NAMALWA (cell line): ENCODE data around the gene SMARCA2.
A peak's percentile ranks its signal among the peaks of the same experiment; 100 is the strongest.

Experiments used
- DNase-seq: peaks from one replicate; pipeline ENCODE4 v3.0.0-alpha.2; 2015; ENCODE audit warnings: low spot score

SMARCA2 gene

DNA sequence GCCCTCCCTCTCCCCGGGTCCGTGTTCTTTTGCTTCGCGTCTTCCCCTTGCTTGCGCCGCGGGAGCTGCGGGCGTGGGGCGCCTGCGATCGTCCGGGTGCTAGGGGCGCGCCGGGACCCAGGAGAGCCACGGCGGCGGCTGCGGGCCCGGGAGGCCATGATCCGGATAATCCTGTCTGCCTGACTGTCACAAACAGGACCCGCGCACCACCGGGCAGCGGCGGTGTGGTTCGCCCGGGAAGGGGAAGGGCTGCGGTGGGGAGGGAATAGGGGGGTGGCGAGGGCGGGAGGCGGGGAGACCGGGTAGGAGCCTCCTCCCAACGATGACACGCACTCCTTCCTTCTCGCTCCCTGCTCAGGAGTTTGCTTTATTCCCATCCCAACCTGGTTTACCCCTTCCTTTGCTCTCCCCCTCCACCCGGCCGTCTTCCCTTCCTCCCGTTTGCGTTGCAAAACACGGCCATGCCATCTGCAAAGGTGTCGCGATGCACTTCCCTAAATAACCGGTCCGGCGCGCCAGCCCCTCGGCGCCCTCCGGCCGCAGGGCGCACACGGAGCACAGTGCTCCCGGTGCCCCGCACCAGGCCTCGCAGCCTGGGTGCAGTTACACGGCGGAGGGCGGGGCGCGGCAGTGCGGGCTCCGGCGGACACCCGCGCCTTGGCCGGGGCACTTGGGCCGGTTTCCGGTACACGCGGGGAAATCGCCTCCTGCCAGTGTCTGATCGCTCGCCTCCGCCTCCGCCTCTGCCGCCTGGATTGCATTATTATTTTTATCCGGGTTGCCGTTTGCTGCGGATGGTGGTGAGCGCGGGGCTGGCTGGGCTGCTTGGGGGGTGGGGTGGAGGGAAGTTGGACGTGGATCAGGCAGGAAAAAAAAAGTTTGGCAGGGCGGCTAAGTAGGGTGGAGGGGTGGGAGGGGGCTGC, 1.5 kb downstream of the SMARCA2 start:
- peak; percentile 75 for DNase-seq

- peak; percentile 81 for DNase-seq
Observed at GRCh38 chr9:2017331-2018161, 2.4 kb downstream of the SMARCA2 start.

DNA sequence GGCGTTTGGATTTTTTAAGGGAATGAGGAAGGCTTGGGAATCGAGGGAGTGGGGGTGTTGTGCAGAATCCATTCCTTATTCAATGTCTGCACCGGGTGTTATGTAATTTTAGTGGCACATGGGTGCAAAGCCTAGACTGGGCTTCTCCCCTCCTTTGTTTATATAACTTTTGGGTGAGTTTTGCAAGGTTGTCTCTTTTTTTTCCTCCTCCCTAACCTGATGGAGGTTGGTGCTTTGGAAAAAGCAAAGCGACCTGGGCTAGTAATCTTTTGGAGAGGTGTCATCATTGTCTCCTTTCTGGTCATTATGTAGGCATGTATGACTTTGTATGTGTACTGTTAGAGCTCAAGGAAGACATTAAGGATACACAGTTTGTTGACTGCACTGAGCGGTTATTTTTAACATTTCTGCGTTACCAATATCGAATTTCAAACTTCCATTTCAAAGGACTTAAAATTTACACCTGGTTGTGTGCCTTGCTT, 3.1 kb downstream of the SMARCA2 start:
- no peak for DNase-seq

DNA sequence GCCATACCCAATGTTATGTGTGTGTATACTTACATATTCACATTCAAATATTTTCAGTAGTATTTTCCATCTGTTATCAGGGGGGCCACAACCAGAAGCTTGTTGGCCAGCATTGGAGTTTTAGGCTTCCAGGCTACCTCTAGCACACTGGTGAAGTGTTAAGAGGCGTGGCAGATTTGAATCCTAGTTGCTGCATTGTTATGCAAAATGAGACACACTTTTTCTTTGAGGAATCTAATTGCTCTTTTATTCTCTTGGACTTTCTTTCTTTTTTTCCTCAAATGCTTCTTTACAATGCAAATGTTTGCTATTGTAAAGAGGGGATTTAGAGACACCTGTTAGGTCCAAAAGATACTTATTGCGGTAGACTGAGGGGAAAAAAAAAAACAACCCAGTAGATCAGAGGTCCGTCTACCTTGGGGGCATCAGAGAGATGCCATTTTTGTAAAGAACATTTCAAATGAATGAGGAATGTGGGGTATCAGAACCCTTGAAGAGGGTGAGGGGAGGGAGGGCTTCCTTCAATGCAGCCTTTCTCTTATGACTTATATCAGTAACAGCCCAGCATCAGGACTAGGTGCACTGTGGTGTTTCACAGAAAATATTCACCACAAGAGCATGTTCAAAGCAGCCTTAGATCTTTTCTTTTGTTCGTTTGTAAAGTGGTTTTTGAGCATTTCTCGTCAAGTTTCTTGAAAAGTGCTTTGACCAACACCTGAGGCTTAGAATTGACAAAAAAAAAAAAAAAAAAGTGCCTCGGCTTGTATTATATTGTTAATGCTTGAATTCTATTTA, 3.8 kb downstream of the SMARCA2 start:
- peak; percentile 8 for DNase-seq

DNA sequence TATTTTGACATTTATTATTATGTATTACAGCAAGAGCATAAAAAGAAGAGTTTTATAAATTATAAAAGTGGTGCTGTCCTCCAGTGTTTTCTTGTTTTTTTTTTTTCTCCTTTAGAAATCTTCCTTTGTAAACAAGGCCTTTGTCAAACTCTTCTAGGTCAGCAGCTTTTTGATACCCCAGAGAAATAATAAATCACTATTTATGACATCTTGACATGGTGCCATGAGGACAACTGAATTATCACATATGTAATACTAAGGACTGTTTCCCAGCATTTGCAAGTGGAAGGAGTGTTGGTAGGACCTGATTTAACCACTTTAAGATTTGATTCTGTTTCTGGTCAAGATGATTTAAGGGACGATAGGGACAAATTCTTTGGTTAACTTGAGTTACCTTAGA, 4.6 kb downstream of the SMARCA2 start:
- no peak for DNase-seq

DNA sequence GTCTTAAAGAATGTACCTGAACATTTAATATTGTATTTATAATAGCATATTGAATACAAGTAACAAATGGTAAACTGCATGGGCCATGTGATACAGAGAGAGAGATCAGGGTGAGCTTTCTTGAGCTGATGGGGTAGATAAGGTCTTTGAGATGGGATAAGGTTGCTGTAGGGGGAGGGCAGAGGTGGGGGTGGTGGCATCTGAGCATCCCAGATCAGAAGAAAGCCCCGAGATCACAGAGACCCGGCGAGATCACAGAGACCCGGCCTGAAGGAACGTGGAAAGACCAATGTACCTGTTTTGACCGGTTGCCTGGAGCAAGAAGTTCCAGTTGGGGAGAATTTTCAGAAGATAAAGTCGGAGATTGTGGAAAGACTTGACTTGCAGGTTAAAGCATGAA, 6.6 kb downstream of the SMARCA2 start:
- no peak for DNase-seq

DNA sequence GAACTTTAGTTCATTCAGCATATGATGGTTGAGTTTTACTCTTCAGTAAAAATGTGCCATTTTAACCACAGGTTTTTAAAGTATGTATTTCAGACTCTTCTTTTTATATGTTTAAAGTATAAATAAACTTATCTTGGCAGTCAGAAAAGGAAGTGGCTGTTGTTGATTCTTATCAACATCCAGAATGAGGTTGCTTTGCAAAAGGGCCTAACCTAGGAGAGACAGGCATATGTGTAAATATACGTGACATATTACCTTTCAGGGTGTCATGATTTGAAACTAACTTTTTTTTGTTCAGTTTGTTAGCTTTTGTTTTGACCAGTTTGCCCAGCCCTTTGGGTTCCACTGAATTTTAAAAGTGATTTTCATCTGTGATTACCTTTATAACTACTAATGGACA, 7.4 kb downstream of the SMARCA2 start:
- no peak for DNase-seq

GRCh38 chr9:2023042-2023441, 7.9 kb downstream of the SMARCA2 start:
- DNase-seq = no peak

GRCh38 chr9:2023532-2023931, 8.4 kb downstream of the SMARCA2 start:
- no peak for DNase-seq

DNA sequence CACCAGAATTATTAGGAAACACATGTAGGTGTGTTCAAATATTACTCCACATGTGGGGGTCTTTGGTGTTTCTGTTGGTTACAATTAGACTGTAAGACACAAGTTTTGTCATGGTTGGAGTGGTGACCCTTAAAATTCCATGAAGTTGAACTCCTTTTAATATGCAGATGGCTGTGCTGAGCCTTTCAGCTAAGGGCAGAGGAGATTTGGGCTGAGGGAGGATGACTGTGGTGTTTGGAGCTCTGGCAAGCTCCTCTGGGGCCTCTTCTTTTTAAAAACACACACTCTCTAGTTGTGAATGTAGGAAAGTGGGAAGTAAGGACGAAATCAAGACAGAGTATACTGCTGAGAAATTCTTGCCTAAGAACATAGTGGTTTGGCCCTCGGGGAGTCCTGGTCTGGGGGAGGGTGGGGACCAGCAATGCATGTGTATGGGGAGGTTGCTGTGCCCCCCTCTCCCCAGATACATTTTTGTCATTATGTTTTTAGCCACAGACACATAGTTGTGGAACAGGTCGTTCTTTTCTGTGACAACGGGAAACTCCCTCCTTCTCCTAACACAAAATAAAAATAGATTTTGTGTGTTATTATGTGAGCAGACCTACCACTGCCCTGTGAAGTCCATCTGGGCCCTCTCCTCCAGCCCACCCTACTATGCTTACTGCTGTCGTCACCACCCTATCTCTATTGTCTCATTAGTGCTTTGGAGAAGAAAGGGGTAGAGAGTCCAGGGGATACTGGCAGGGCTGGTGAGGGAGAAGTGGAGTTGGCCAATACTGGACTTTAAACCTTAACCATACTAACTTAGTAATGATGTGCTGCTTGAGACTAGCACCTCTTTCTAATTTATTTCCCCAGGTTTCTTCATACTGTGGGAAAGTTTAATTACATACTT, 10.0 kb downstream of the SMARCA2 start:
- no peak for DNase-seq

DNA sequence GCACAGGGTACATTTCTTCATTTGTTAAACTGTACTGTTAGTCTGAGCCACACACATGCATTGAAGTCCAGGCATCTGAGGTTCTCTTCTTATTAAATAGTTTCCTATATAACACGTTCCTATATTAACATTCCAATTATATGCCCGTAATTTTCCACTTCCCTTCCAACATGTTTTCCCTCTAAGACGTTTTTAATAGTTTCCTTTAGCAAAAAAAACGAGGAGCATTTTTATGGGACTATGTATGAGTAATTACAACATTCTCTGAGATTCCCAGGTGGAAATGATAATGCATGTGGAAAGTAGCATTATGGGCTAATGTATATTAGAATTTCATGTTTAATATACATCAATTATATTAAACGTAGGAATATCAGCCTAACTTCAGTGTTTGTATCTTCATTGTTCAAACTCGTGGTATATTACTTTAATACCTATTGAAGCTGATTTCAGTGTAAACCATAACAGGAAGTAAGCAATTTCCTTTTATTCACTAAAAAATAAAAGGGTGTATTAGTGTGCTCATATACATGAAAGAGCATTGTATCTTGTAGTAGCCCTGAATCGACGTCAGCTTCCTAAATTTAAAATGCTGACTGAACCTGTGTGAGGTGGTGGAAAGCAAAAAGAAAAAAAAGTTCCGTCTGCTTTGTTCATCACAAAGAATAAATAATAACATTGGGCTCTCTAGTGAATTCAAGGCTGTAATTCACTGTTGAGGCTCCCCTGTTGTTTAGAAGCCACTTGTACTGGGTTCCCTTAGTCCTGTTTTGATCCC, 11.3 kb downstream of the SMARCA2 start:
- no peak for DNase-seq

GRCh38 chr9:2027543-2028160, 12.5 kb downstream of the SMARCA2 start:
- DNase-seq = no peak

- DNase-seq = no peak
Observed at GRCh38 chr9:2028888-2029287, 13.7 kb downstream of the SMARCA2 start.

DNA sequence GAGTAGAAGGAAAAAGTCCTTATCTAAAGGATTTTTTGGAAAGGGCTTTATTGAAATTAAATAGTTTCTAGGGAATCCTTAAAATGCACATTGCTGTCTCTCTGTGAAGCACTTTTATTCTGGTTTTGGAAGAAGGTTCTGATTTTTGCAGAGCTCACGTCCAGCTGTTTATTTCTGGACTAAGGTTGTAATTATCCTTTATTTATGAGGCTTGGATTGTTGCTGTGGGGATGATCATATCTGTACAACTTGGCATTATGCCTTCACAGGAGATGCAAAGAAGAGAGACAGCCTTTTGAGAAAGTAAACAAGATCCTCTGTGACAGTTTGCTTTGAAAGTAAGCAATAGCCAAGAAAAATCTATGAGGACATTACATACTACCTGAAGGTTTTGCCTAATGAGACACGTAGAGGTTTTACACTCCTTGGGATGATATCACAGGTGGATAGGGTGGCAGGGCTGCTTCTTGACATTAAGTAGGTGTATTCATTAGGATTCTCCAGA, 14.6 kb downstream of the SMARCA2 start:
- DNase-seq = no peak

DNA sequence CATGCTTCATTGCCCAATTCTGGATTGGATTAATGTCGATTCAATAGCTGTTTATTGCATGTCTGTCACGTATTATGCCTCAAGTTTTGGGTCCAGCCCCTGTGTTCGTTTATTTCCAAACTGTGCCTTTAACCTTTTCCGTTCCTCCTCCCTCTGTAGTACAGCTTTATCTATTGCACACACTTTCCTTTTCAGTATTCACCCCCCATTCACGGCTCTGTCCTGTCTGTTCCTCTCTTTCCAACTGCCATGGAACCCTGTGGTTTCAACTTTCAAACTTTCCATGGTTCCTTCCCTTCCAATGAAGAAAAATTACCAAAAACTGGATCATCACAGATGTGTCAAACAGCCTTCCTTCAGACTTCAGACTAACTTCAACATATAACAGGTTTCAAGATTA, 17.1 kb downstream of the SMARCA2 start:
- no peak for DNase-seq

GRCh38 chr9:2036844-2037243, 21.7 kb downstream of the SMARCA2 start:
- DNase-seq = no peak

GRCh38 chr9:2039294-2040180, 24.4 kb downstream of the SMARCA2 start:
- DNase-seq = no peak

GRCh38 chr9:2040828-2041227, 25.7 kb downstream of the SMARCA2 start:
- no peak for DNase-seq

- no peak for DNase-seq
Observed at GRCh38 chr9:2041736-2042135, 26.6 kb downstream of the SMARCA2 start.
